Measurements from ENCODE around the gene ASCC3.

Gene ASCC3

GRCh38 chr6:100573166-100573565, 308.0 kb downstream of the ASCC3 start:
- DNase-seq: no peak

GRCh38 chr6:100568255-100568654, 312.9 kb downstream of the ASCC3 start:
- DNase-seq: no peak

- no peak for DNase-seq
Measured at GRCh38 chr6:100566563-100566962, 314.6 kb downstream of the ASCC3 start.

GRCh38 chr6:100565439-100566104, 315.6 kb downstream of the ASCC3 start:
- no peak for DNase-seq

GRCh38 chr6:100559859-100560258, 321.3 kb downstream of the ASCC3 start:
- no peak for DNase-seq

- no peak for DNase-seq
Measured at GRCh38 chr6:100554228-100554627, 326.9 kb downstream of the ASCC3 start.

GRCh38 chr6:100553243-100553642, 327.9 kb downstream of the ASCC3 start:
- DNase-seq: no peak

- DNase-seq: no peak
Measured at GRCh38 chr6:100549406-100550167, 331.5 kb downstream of the ASCC3 start.

- no peak for DNase-seq
Measured at GRCh38 chr6:100538086-100538485, 343.0 kb downstream of the ASCC3 start.

GRCh38 chr6:100518588-100518987, 362.5 kb downstream of the ASCC3 start:
- DNase-seq: no peak

GRCh38 chr6:100517633-100518032, 363.5 kb downstream of the ASCC3 start:
- DNase-seq: no peak

- no peak for DNase-seq
Measured at GRCh38 chr6:100517106-100517505, 364.0 kb downstream of the ASCC3 start.

- DNase-seq: no peak
Measured at GRCh38 chr6:100514660-100515059, 366.5 kb downstream of the ASCC3 start.

GRCh38 chr6:100512203-100512862, 368.8 kb downstream of the ASCC3 start:
- no peak for DNase-seq

- no peak for DNase-seq
Measured at GRCh38 chr6:100509101-100509500, 372.0 kb downstream of the ASCC3 start.

GRCh38 chr6:100506651-100507050, 374.5 kb downstream of the ASCC3 start:
- no peak for DNase-seq

- no peak for DNase-seq
Measured at GRCh38 chr6:100504786-100505737, 376.1 kb downstream of the ASCC3 start.

GRCh38 chr6:100503043-100503705, 378.0 kb downstream of the ASCC3 start:
- no peak for DNase-seq

- no peak for DNase-seq
Measured at GRCh38 chr6:100493206-100493888, 387.8 kb downstream of the ASCC3 start.

- DNase-seq: no peak
Measured at GRCh38 chr6:100491952-100492670, 389.0 kb downstream of the ASCC3 start.

- no peak for DNase-seq
Measured at GRCh38 chr6:100490065-100490464, 391.1 kb downstream of the ASCC3 start.

Data from NCI-H187 treated with DMSO at 0.1 percent for 48 hours (cell line).